HepG2 (cell line): ENCODE measurements around the gene KIAA0825.

Source experiments
- CREB1 ChIP-seq, 2 experiments: fragments of 450-650 bp in 1 of 2; IDR thresholded peaks; 2 replicates each; pipeline ENCODE4 v1.6.1; 2016 to 2017; ENCODE audit warnings: control low read depth in 1 of 2, mild to moderate bottlenecking in 1 of 2, missing compliant biosample characterization in 1 of 2, missing genetic modification characterization in 1 of 2
- CTCF ChIP-seq: sonication (generic); formaldehyde crosslinking; IDR thresholded peaks from 2 replicates; pipeline ENCODE4 v1.5.0; 2020; ENCODE audit warnings: mild to moderate bottlenecking, missing genetic modification reagents, moderate library complexity
- EZH2 ChIP-seq: conservative IDR thresholded peaks from 2 replicates; pipeline ENCODE4 v1.6.1; 2012; ENCODE audit warnings: mild to moderate bottlenecking, low read depth, low read length, moderate library complexity
- KDM1A ChIP-seq: IDR thresholded peaks from 2 replicates; pipeline ENCODE4 v1.6.1; 2016; ENCODE audit warnings: missing compliant biosample characterization
- NCOR1 ChIP-seq: fragments of 200-600 bp; sonication (generic); IDR thresholded peaks from 2 replicates; pipeline ENCODE4 v1.7.0; 2017; ENCODE audit warnings: antibody characterized with exemption, low read length, borderline replicate concordance
- NR2F2 ChIP-seq: IDR thresholded peaks from 2 replicates; pipeline ENCODE4 v1.6.1; 2012; ENCODE audit warnings: low read depth, inconsistent platforms, borderline replicate concordance
- POLR2A ChIP-seq, 2 experiments: IDR thresholded peaks; 2 replicates each; pipeline ENCODE4 v1.6.1; 2011; ENCODE audit warnings: low read depth in 2 of 2, low read length in 2 of 2, mild to moderate bottlenecking in 1 of 2, moderate library complexity in 1 of 2; ENCODE audit not compliant: insufficient read depth in 1 of 2
- RAD21 ChIP-seq: fragments of 450-650 bp; formaldehyde crosslinking; IDR thresholded peaks from 2 replicates; pipeline ENCODE4 v1.5.0; 2020; ENCODE audit warnings: mild to moderate bottlenecking
- SP1 ChIP-seq, 2 experiments: fragments of 450-650 bp in 1 of 2; sonication (generic) in 1 of 2; formaldehyde crosslinking in 1 of 2; IDR thresholded peaks; 2 replicates each; pipeline versions ENCODE4 v1.4.0 to v1.6.1; 2016 to 2020; ENCODE audit warnings: missing genetic modification reagents in 1 of 2
- ZBTB49 ChIP-seq: sonication (generic); formaldehyde crosslinking; IDR thresholded peaks from 2 replicates; pipeline ENCODE4 v1.4.0; 2020; ENCODE audit warnings: missing genetic modification reagents, borderline replicate concordance
- ZNF121 ChIP-seq: sonication (generic); formaldehyde crosslinking; IDR thresholded peaks from 2 replicates; pipeline ENCODE4 v1.5.0; 2020; ENCODE audit warnings: mild to moderate bottlenecking, missing genetic modification reagents

GRCh38 chr5:94355811-94356210, 262.6 kb downstream of the KIAA0825 start:
- TF ChIP-seq CTCF (no peak), CREB1 (IDR thresholded peaks at IDR 0.05) (no peak), CREB1 (CRISPR knock-in tag; IDR thresholded peaks at IDR 0.05) (no peak), POLR2A (IDR thresholded peaks at IDR 0.05; ENCODE audit: insufficient read depth in 1 of 2, low read depth in 2 of 2, low read length in 2 of 2) (no peak), NCOR1 (no peak), RAD21 (CRISPR knock-in tag) (no peak), ZBTB49 (CRISPR knock-in tag) (no peak), NR2F2 (no peak), KDM1A (CRISPR knock-in tag) (no peak), ZNF121 (CRISPR knock-in tag) (no peak), EZH2 (no peak), SP1 (IDR thresholded peaks at IDR 0.05) (no peak), SP1 (CRISPR knock-in tag; IDR thresholded peaks at IDR 0.05) (no peak)
